ENCODE measurements around the gene P2RX6. TPM values are rescaled to one million over a fixed set of nuclear protein-coding genes. Genes with fewer than 3 reads are reported as not detected.
"Not testable (repeated sequence)": the region's sequence is repeated elsewhere in the genome, so short reads cannot be mapped to it uniquely, and the experiment has no call there.

P2RX6 gene
- total RNA-seq, 6 experiments from 2014 or later, result 0.09 to 1.4 (median 0.42) TPM; not detected in 1

GRCh38 chr22:21000987-21001600, 13.9 kb upstream of the P2RX6 start:
- H3K4me1 ChIP-seq, result peaks cover 0 to 24% (median 7%) of the 10 kb centered on the region in 4 donors
- H3K27ac ChIP-seq, result peak overlapping the region; percentile 90 to 97 (median 96)
- H3K9me3 ChIP-seq, result no peaks in the 10 kb centered on the region
- H3K36me3 ChIP-seq, result peaks cover 0 to 23% (median 2%) of the 10 kb centered on the region in 4 donors
- DNase-seq, result peak in 1 of 3 donors; percentile 61
- intact Hi-C loops (cut with DNase I), result no loop called here
- no peak for TF ChIP-seq POLR2A (IDR thresholded peaks at IDR 0.05)
- TF ChIP-seq CTCF (IDR thresholded peaks at IDR 0.05), result no peak
- H3K27me3 ChIP-seq, result no peaks in the 10 kb centered on the region
- no peak for ATAC-seq
- peak overlapping the region; percentile 54 to 84 (median 76) for H3K4me3 ChIP-seq
- 0% methylated on average over 19 of the region's 26 CpGs for WGBS (ENCODE audit: insufficient coverage, low coverage, low lambda C conversion rate, missing lambda C conversion rate)

- intact Hi-C loops (cut with DNase I), result no loop called here
- ATAC-seq, result peak; percentile 92 to 95 (median 94)
- no peaks in the 10 kb centered on the region for H3K27me3 ChIP-seq
- peak within 1 kb of the TSS; percentile 90 to 97 (median 96) for H3K27ac ChIP-seq
- H3K36me3 ChIP-seq, result peaks cover 0 to 21% (median 2%) of the 10 kb centered on the region in 4 donors
- DNase-seq, result peak; percentile 97 to 98 (median 98)
- peak within 1 kb of the TSS; percentile 54 to 84 (median 76) for H3K4me3 ChIP-seq
- peaks cover 0 to 24% (median 7%) of the 10 kb centered on the region in 4 donors for H3K4me1 ChIP-seq
- TF ChIP-seq CTCF (IDR thresholded peaks at IDR 0.05) (no peak), POLR2A (IDR thresholded peaks at IDR 0.05) (peak; percentile 84)
- H3K9me3 ChIP-seq, result no peaks in the 10 kb centered on the region
- 0% methylated on average over 2 of the region's 83 CpGs for WGBS (ENCODE audit: insufficient coverage, low coverage, low lambda C conversion rate, missing lambda C conversion rate)
These were observed 13.2 kb upstream of the P2RX6 start, which contains the start of gene THAP7 for GRCh38 chr22:21001601-21002325. TSS of gene THAP7 (minus strand) at chr22:21002118. CDS start at chr22:21001911, 207 bp downstream.

- Histone ChIP-seq H3K4me1 (peaks cover 0 to 24% (median 7%) of the 10 kb centered on the region in 4 donors), H3K36me3 (peaks cover 0 to 13% (median 2%) of the 10 kb centered on the region in 4 donors), H3K9me3 (no peaks in the 10 kb centered on the region), H3K4me3 (no peak overlapping the region), H3K27ac (no peak overlapping the region), H3K27me3 (no peaks in the 10 kb centered on the region)
- no peak for ATAC-seq
- peak in 1 of 3 donors; percentile 41 for DNase-seq
- intact Hi-C loops (cut with DNase I), result no loop called here
- TF ChIP-seq CTCF (IDR thresholded peaks at IDR 0.05), result no peak
- WGBS (ENCODE audit: insufficient coverage, low coverage, low lambda C conversion rate, missing lambda C conversion rate), result 44% methylated on average over 3 of the region's 4 CpGs
These were observed 11.2 kb upstream of the P2RX6 start for GRCh38 chr22:21003782-21004181.

- H3K9me3 ChIP-seq; H3K4me1 ChIP-seq; H3K4me3 ChIP-seq; H3K36me3 ChIP-seq; intact Hi-C loops (cut with DNase I); ATAC-seq; H3K27me3 ChIP-seq; DNase-seq; H3K27ac ChIP-seq: not testable (repeated sequence)
- 89% methylated on average over 4 of the region's 13 CpGs for WGBS (ENCODE audit: insufficient coverage, low coverage, low lambda C conversion rate, missing lambda C conversion rate)
These were observed 5.8 kb upstream of the P2RX6 start for GRCh38 chr22:21009208-21009607.

All from right lobe of liver (tissue), 6 donors.